Measurements from ENCODE around the gene PRDM5.

Gene PRDM5

GRCh38 chr4:120815361-120815760 is 107.2 kb downstream of the PRDM5 start:
- DNase-seq = no peak

- no peak for DNase-seq
Observed at GRCh38 chr4:120814886-120815285, 107.6 kb downstream of the PRDM5 start.

GRCh38 chr4:120812216-120812615 is 110.3 kb downstream of the PRDM5 start:
- no peak for DNase-seq

GRCh38 chr4:120809518-120809917 is 113.0 kb downstream of the PRDM5 start:
- DNase-seq = no peak

- no peak for DNase-seq
Observed at GRCh38 chr4:120808475-120809141, 113.9 kb downstream of the PRDM5 start.

- no peak for DNase-seq
Observed at GRCh38 chr4:120801137-120801758, 121.3 kb downstream of the PRDM5 start.

- DNase-seq = no peak
Observed at GRCh38 chr4:120798570-120798969, 124.0 kb downstream of the PRDM5 start.

- no peak for DNase-seq
Observed at GRCh38 chr4:120796271-120796670, 126.3 kb downstream of the PRDM5 start.

GRCh38 chr4:120785202-120785601 is 137.3 kb downstream of the PRDM5 start:
- DNase-seq = no peak

- no peak for DNase-seq
Observed at GRCh38 chr4:120777459-120777858, 145.1 kb downstream of the PRDM5 start.

- DNase-seq = no peak
Observed at GRCh38 chr4:120775431-120775830, 147.1 kb downstream of the PRDM5 start.

GRCh38 chr4:120773641-120774040 is 148.9 kb downstream of the PRDM5 start:
- DNase-seq = no peak

- DNase-seq = peak; percentile 18
Observed at GRCh38 chr4:120771907-120772306, 150.6 kb downstream of the PRDM5 start.

GRCh38 chr4:120770897-120771296 is 151.6 kb downstream of the PRDM5 start:
- DNase-seq = no peak

GRCh38 chr4:120769227-120769626 is 153.3 kb downstream of the PRDM5 start:
- no peak for DNase-seq

GRCh38 chr4:120765260-120765680 is 157.3 kb downstream of the PRDM5 start:
- DNase-seq = no peak

- no peak for DNase-seq
Observed at GRCh38 chr4:120763650-120764049, 158.9 kb downstream of the PRDM5 start.

GRCh38 chr4:120761070-120761469 is 161.5 kb downstream of the PRDM5 start:
- no peak for DNase-seq

GRCh38 chr4:120760047-120760446 is 162.5 kb downstream of the PRDM5 start:
- no peak for DNase-seq

- no peak for DNase-seq
Observed at GRCh38 chr4:120755864-120756263, 166.7 kb downstream of the PRDM5 start.

- no peak for DNase-seq
Observed at GRCh38 chr4:120754590-120754989, 167.9 kb downstream of the PRDM5 start.

- DNase-seq = peak; percentile 25
Observed at GRCh38 chr4:120753854-120754253, 168.7 kb downstream of the PRDM5 start.

GRCh38 chr4:120750152-120750525 is 172.4 kb downstream of the PRDM5 start:
- no peak for DNase-seq

GRCh38 chr4:120749445-120750151 is 172.9 kb downstream of the PRDM5 start:
- peak; percentile 17 for DNase-seq

All from NCI-H82 (cell line).